ENCODE data around the gene MRPS6.

The MRPS6 gene

DNA sequence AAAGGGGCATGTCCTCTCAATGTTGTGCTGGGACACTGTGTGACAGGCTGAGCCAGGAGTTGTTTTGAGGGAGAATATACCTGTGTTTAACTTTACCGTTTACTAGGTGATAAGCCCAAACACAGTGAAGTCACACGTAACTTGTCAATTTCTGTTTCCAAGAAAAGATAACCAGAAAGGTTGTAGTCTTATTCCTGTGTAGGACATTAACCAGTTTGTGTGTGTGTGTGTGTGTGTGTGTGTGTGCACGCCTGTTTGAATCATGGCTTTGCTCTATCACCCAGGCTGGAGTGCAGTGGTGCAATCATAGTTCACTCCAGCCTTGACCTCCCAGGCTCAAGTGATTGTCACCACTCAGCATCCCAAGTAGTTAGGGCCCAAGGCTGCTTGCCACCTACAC lies 83.6 kb downstream of the MRPS6 start:
- H3K27ac ChIP-seq (ENCODE audit: low read depth, low read length, severe bottlenecking) = no peak overlapping the region
- 94 to 100% methylated on average over 2 of the region's 3 CpGs for WGBS, 2 experiments (ENCODE audit: insufficient coverage in 2 of 2)
- no peaks in the 10 kb centered on the region for H3K4me1 ChIP-seq (ENCODE audit: control insufficient read depth, insufficient read depth, low read length, poor library complexity, severe bottlenecking)
- H3K36me3 ChIP-seq (ENCODE audit: control insufficient read depth, insufficient read depth, low read length) = peaks cover 15% of the 10 kb centered on the region
- peaks cover 5% of the 10 kb centered on the region for H3K9me3 ChIP-seq (ENCODE audit: control insufficient read depth, low read length)
- H3K4me3 ChIP-seq (ENCODE audit: extremely low read depth, insufficient read depth, low read length, poor library complexity, severe bottlenecking) = no peak overlapping the region

DNA sequence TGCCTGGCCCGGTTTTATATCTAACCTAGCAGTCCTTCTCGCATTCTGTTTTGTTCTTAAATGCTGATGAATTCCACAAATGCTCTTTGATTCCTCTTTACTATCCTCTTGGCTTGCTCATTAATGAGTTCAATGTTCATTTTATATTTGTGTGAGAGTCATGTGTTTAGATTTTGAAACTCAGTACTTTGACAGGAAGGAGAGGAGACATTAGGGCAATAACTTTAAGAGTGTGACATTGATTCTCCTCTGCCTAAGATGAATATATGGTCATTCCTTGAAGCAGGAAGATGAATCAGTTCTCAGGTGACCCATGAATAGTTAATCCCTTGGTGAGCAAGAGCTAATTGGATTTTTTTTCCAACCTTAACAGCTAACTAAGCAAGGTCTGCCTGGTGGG lies 84.1 kb downstream of the MRPS6 start:
- Histone ChIP-seq H3K4me3 (ENCODE audit: extremely low read depth, insufficient read depth, low read length, poor library complexity, severe bottlenecking) (no peak overlapping the region), H3K27ac (ENCODE audit: low read depth, low read length, severe bottlenecking) (no peak overlapping the region), H3K36me3 (ENCODE audit: control insufficient read depth, insufficient read depth, low read length) (peaks cover 15% of the 10 kb centered on the region), H3K4me1 (ENCODE audit: control insufficient read depth, insufficient read depth, low read length, poor library complexity, severe bottlenecking) (no peaks in the 10 kb centered on the region), H3K9me3 (ENCODE audit: control insufficient read depth, low read length) (peaks cover 5% of the 10 kb centered on the region)
- WGBS, 2 experiments (ENCODE audit: insufficient coverage in 2 of 2) = 100% methylated on average over 1 to 2 of the region's 2 CpGs

DNA sequence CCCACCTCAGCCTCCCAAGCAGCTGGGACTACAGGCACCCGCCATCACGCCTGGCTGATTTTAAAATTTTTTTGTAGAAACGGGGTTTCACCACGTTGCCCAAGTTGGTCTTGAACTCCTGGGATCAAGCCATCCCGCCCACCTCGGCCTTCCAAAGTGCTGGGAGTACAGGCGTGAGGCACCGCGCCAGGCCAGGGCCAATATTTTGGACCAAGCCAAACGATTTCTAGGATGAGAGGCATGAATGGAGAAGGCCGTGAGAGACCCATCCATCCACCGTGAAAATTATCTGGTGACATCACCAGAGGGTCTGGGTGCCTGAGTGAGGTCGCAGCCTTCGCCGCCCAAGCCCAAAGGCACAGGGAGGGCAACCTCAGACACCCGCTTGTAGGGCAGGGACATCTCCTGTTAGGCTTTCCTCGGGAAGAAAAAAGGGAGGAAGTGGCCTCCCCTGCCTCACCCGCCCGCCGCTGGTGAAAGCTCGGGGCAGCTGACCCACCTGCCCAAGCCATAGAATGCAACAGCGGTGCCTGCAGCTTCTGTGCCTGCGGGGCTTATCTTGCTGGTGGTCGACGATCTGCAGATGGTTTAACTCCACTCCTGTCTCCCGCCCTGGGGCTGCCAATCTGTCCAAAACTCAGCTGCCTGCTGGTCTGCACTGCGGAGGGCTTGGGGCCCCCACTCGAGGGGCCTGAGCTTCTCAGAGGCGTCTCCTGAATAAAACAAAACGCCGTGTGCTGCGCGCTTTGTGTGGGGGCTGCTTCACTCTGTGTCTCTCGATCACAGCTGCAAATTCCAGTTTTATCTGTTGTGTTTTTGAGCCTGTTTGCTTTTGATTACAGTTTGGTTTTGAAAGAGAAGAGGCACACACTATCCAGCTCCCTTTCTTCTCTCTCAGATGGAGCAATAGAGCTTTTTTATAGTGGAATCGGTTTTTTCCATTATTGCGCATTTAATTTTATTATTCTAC lies 85.8 kb downstream of the MRPS6 start:
- H3K27ac ChIP-seq (ENCODE audit: low read depth, low read length, severe bottlenecking) = no peak overlapping the region
- no peak overlapping the region for H3K4me3 ChIP-seq (ENCODE audit: extremely low read depth, insufficient read depth, low read length, poor library complexity, severe bottlenecking)
- H3K36me3 ChIP-seq (ENCODE audit: control insufficient read depth, insufficient read depth, low read length) = peaks cover 10% of the 10 kb centered on the region
- WGBS, 2 experiments (ENCODE audit: insufficient coverage in 2 of 2) = 94 to 95% methylated on average over 25 to 33 of the region's 36 CpGs
- peaks cover 5% of the 10 kb centered on the region for H3K9me3 ChIP-seq (ENCODE audit: control insufficient read depth, low read length)
- no peaks in the 10 kb centered on the region for H3K4me1 ChIP-seq (ENCODE audit: control insufficient read depth, insufficient read depth, low read length, poor library complexity, severe bottlenecking)

DNA sequence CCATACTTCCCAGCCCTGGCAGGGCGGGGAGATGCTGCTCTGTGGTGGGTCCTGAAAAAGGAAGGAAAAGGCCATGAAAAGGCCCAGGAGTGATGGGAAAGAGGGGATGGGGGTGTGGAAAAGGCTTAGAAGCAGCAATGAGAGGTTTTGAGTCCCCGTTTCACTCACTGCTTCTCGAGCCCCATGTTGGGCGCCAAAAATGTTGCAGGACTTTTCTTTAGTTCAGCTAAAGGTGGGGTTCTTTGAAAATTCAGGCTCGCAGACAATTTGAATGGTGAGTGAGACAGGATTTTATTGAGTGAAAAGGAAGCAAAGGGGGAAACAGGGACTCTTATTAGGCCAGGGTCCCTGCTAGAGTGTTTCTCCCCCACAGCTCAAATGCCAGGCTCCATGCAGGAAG lies 93.1 kb downstream of the MRPS6 start:
- H3K36me3 ChIP-seq (ENCODE audit: control insufficient read depth, insufficient read depth, low read length) = peaks cover 15% of the 10 kb centered on the region
- 87 to 95% methylated on average over 4 to 5 of the region's 5 CpGs for WGBS, 2 experiments (ENCODE audit: insufficient coverage in 2 of 2)
- H3K9me3 ChIP-seq (ENCODE audit: control insufficient read depth, low read length) = peaks cover 44% of the 10 kb centered on the region
- H3K27ac ChIP-seq (ENCODE audit: low read depth, low read length, severe bottlenecking) = no peak overlapping the region
- H3K4me1 ChIP-seq (ENCODE audit: control insufficient read depth, insufficient read depth, low read length, poor library complexity, severe bottlenecking) = no peaks in the 10 kb centered on the region
- H3K4me3 ChIP-seq (ENCODE audit: extremely low read depth, insufficient read depth, low read length, poor library complexity, severe bottlenecking) = no peak overlapping the region

DNA sequence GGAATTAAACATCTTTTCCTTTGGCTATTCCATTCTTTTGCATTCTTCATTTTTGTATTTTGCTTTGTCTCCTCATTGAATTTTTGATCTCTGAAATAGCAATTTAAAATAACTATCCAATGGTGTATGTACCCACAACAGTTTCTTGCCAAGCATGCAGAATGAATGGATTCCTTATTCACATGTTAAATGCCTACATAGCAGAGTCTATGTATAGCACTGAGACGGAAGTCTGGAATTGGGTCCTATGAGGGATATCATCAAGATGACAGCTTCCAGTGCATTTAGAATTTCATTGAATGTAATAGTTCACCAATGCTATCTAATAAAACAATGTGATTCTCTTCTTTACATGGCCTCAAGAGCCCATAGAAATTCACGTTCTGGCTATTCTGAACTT lies 97.5 kb downstream of the MRPS6 start:
- Histone ChIP-seq H3K4me1 (ENCODE audit: control insufficient read depth, insufficient read depth, low read length, poor library complexity, severe bottlenecking) (no peaks in the 10 kb centered on the region), H3K27ac (ENCODE audit: low read depth, low read length, severe bottlenecking) (no peak overlapping the region), H3K36me3 (ENCODE audit: control insufficient read depth, insufficient read depth, low read length) (peaks cover 10% of the 10 kb centered on the region), H3K4me3 (ENCODE audit: extremely low read depth, insufficient read depth, low read length, poor library complexity, severe bottlenecking) (no peak overlapping the region), H3K9me3 (ENCODE audit: control insufficient read depth, low read length) (peaks cover 32% of the 10 kb centered on the region)
- 86 to 100% methylated on average over 1 of the region's 2 CpGs for WGBS, 2 experiments (ENCODE audit: insufficient coverage in 2 of 2)

DNA sequence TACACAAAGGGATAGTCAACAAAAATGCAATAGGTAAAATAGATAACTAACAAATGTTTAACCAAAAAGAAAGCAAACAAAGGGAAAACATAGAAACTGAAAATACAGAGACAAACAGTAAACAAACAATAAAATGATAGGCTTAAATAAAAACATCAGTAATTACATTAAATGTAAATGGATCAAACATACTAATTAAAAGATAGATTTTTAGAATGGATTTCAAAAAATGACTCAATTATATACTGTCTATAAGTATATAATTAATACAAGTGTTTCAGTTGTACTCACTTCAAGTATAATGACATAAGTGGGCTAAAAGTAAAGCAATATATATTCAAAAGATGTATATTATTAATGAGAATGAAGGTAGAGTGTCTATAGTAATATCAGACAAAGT lies 101.1 kb downstream of the MRPS6 start:
- H3K4me3 ChIP-seq (ENCODE audit: extremely low read depth, insufficient read depth, low read length, poor library complexity, severe bottlenecking) = no peak overlapping the region
- H3K4me1 ChIP-seq (ENCODE audit: control insufficient read depth, insufficient read depth, low read length, poor library complexity, severe bottlenecking) = peaks cover 1% of the 10 kb centered on the region
- H3K9me3 ChIP-seq (ENCODE audit: control insufficient read depth, low read length) = peaks cover 6% of the 10 kb centered on the region
- no peak overlapping the region for H3K27ac ChIP-seq (ENCODE audit: low read depth, low read length, severe bottlenecking)
- H3K36me3 ChIP-seq (ENCODE audit: control insufficient read depth, insufficient read depth, low read length) = no peaks in the 10 kb centered on the region

DNA sequence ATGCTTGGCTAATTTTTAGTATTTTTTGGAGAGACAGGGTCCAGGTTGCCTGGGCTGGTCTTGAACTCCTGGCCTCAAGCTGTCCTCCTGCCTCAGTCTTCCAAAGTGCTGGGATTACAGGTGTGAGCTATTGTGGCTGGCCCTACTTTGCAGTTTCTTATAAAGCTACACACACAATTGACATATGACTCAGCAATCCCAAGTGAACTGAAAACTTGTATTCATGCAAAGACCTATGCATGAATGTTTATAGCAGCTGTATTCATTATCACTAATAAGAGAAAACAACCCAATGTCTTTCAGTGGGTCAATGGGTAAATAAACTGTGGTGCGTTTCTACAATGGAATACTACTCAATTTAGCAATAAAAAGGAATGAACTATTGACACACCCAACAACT lies 103.1 kb downstream of the MRPS6 start:
- Histone ChIP-seq H3K27ac (ENCODE audit: low read depth, low read length, severe bottlenecking) (no peak overlapping the region), H3K9me3 (ENCODE audit: control insufficient read depth, low read length) (peaks cover 4% of the 10 kb centered on the region), H3K4me1 (ENCODE audit: control insufficient read depth, insufficient read depth, low read length, poor library complexity, severe bottlenecking) (peaks cover 5% of the 10 kb centered on the region), H3K36me3 (ENCODE audit: control insufficient read depth, insufficient read depth, low read length) (no peaks in the 10 kb centered on the region), H3K4me3 (ENCODE audit: extremely low read depth, insufficient read depth, low read length, poor library complexity, severe bottlenecking) (no peak overlapping the region)
- WGBS, 2 experiments (ENCODE audit: insufficient coverage in 2 of 2) = no CpG with 5 or more reads among the region's 1 CpG

DNA sequence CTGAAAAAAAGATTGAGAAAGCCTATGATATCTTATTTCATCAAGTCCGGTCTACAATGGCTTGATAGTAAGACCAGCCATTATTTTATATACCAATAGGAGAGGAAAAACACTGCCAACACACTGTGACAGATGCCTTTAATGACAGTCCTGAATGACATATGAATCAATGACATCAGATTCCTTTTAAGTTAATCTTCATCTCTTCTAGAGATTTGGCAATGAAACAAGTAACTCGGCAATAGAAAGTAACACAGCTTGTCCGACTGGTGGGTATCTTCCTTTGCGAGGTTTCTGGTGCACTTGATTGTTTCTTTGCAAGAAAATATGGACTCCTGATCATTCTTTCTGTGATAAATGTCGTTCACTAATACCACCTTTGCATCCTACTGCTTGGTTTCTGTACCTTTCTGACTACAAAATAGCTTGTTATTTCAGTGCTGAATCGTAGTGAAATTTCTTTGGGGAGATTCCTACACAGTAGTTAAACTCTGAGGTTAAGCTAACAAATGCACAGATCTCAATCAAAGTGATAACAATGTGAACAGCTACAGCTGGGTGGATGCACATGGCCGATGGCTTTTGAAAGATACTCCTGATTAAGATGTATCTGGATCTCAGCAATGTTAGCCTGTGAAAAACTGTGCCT lies 104.7 kb downstream of the MRPS6 start:
- Histone ChIP-seq H3K4me1 (ENCODE audit: control insufficient read depth, insufficient read depth, low read length, poor library complexity, severe bottlenecking) (peaks cover 5% of the 10 kb centered on the region), H3K9me3 (ENCODE audit: control insufficient read depth, low read length) (no peaks in the 10 kb centered on the region), H3K4me3 (ENCODE audit: extremely low read depth, insufficient read depth, low read length, poor library complexity, severe bottlenecking) (no peak overlapping the region), H3K27ac (ENCODE audit: low read depth, low read length, severe bottlenecking) (no peak overlapping the region), H3K36me3 (ENCODE audit: control insufficient read depth, insufficient read depth, low read length) (peaks cover 6% of the 10 kb centered on the region)
- WGBS, 2 experiments (ENCODE audit: insufficient coverage in 2 of 2) = 97 to 100% methylated on average over 5 to 6 of the region's 7 CpGs

DNA sequence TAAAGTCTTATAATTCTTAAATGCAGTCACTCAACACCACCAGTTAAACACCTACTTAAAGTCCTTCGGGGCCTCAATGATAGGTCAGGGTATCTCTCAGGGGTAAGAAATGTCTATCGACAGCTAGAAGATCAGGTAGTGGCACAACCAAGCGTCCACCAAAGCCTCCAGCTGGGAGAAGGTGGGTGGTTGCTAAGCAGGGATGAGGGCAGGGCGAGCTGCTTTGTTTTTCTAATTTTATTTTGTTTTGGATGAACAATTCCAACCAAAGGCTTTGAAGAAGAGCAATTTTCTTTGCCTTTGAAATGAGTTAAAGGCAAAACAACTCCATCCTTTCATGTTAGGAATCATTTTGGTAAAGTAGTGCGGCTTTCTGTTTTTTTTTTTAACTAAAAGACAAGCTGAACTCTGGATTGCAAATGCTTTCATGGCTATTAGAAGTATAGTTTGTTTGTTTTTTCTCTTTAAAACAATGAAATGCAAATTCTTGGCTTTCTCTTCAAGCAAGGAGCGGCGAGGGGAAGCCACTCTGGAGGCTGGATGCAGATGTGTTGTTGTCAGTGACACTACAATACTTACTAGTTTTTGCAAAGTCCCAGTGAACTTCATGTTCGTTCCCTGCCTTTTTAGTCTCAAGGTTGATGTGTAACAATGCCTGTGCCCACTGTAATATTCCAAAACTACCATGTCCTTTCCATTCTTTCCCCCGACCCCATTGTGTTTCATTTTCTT lies 106.0 kb downstream of the MRPS6 start:
- peaks cover 5% of the 10 kb centered on the region for H3K4me1 ChIP-seq (ENCODE audit: control insufficient read depth, insufficient read depth, low read length, poor library complexity, severe bottlenecking)
- no peak overlapping the region for H3K4me3 ChIP-seq (ENCODE audit: extremely low read depth, insufficient read depth, low read length, poor library complexity, severe bottlenecking)
- peaks cover 6% of the 10 kb centered on the region for H3K36me3 ChIP-seq (ENCODE audit: control insufficient read depth, insufficient read depth, low read length)
- no peak overlapping the region for H3K27ac ChIP-seq (ENCODE audit: low read depth, low read length, severe bottlenecking)
- H3K9me3 ChIP-seq (ENCODE audit: control insufficient read depth, low read length) = no peaks in the 10 kb centered on the region
- 29 to 40% methylated on average over 3 to 4 of the region's 9 CpGs for WGBS, 2 experiments (ENCODE audit: insufficient coverage in 2 of 2)

DNA sequence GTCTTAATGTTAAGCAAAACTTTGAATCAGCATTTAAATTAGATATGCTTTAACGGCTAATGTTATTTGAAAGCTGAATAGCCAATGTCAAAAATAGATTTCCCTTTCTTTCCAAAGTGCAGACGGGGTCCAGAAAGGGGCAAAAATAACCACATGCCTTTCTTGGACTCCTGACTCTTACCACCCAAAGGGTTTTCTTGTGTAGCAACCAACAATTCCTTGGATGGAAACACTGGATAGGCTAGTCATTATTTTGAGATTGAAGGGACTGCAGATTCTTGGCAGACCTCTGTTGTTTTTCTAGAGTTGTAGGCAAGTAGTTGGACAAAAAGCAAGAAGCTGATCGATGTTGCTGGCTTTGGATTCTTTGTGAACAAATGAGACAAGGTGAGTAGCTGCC lies 107.0 kb downstream of the MRPS6 start:
- H3K4me3 ChIP-seq (ENCODE audit: extremely low read depth, insufficient read depth, low read length, poor library complexity, severe bottlenecking) = no peak overlapping the region
- peaks cover 6% of the 10 kb centered on the region for H3K36me3 ChIP-seq (ENCODE audit: control insufficient read depth, insufficient read depth, low read length)
- H3K4me1 ChIP-seq (ENCODE audit: control insufficient read depth, insufficient read depth, low read length, poor library complexity, severe bottlenecking) = peaks cover 5% of the 10 kb centered on the region
- no peaks in the 10 kb centered on the region for H3K9me3 ChIP-seq (ENCODE audit: control insufficient read depth, low read length)
- WGBS, 2 experiments (ENCODE audit: insufficient coverage in 2 of 2) = 55 to 69% methylated on average over 2 of the region's 3 CpGs
- H3K27ac ChIP-seq (ENCODE audit: low read depth, low read length, severe bottlenecking) = peak overlapping the region; percentile 30
